NCI-H526 (cell line): ENCODE data around the gene RHOG.
"Not testable (repeated sequence)": the region's sequence is repeated elsewhere in the genome, so short reads cannot be mapped to it uniquely, and the experiment has no call there.

Experiments used
- DNase-seq, 2 experiments: peaks; one replicate each; lab custom pipeline; 2025; lab: John Stamatoyannopoulos, UW

Gene RHOG

GRCh38 chr11:3834349-3834663 is 6.5 kb downstream of the RHOG start:
- DNase-seq: no peak

- no peak for DNase-seq
Measured at GRCh38 chr11:3833449-3833848, 7.3 kb downstream of the RHOG start.

- no peak for DNase-seq
Measured at GRCh38 chr11:3832816-3833215, 7.9 kb downstream of the RHOG start.

- DNase-seq: peak in 1 of 2 experiments; percentile 87
Measured at GRCh38 chr11:3831378-3832239, 9.2 kb downstream of the RHOG start.

GRCh38 chr11:3830730-3831129 is 10.0 kb downstream of the RHOG start:
- DNase-seq: no peak

GRCh38 chr11:3830088-3830487 is 10.7 kb downstream of the RHOG start:
- no peak for DNase-seq

GRCh38 chr11:3827434-3828186 is 13.1 kb downstream of the RHOG start:
- no peak for DNase-seq

GRCh38 chr11:3826721-3827120 is 14.0 kb downstream of the RHOG start:
- peak in 1 of 2 experiments; percentile 25 for DNase-seq

- DNase-seq: no peak
Measured at GRCh38 chr11:3825473-3826154, 15.1 kb downstream of the RHOG start.

GRCh38 chr11:3824714-3825472 is 15.9 kb downstream of the RHOG start:
- peak in 1 of 2 experiments; percentile 63 for DNase-seq

- no peak for DNase-seq
Measured at GRCh38 chr11:3823762-3824506, 16.8 kb downstream of the RHOG start.

- DNase-seq: no peak
Measured at GRCh38 chr11:3823303-3823702, 17.5 kb downstream of the RHOG start.

- DNase-seq: no peak
Measured at GRCh38 chr11:3822312-3822711, 18.4 kb downstream of the RHOG start.

GRCh38 chr11:3820971-3821370 is 19.8 kb downstream of the RHOG start:
- no peak for DNase-seq

- DNase-seq: no peak
Measured at GRCh38 chr11:3817181-3817800, 23.5 kb downstream of the RHOG start.

- no peak for DNase-seq
Measured at GRCh38 chr11:3816673-3817072, 24.1 kb downstream of the RHOG start.

- no peak for DNase-seq
Measured at GRCh38 chr11:3815845-3816244, 24.9 kb downstream of the RHOG start.

GRCh38 chr11:3814832-3815231 is 25.9 kb downstream of the RHOG start:
- not testable (repeated sequence) for DNase-seq

GRCh38 chr11:3810951-3811350 is 29.8 kb downstream of the RHOG start:
- DNase-seq: no peak

GRCh38 chr11:3810446-3810845 is 30.3 kb downstream of the RHOG start:
- DNase-seq: no peak

GRCh38 chr11:3809624-3809928 is 31.2 kb downstream of the RHOG start:
- DNase-seq: no peak
